K562 (cell line): ENCODE results near the gene NOPCHAP1. TPM values are rescaled to one million over a fixed set of nuclear protein-coding genes. Genes with fewer than 3 reads are reported as not detected.

Source experiments
- ARID3B ChIP-seq: fragments of 250-450 bp; sonication (Bioruptor Pico); IDR thresholded peaks from 2 replicates; pipeline ENCODE4 v1.4.0; 2020; ENCODE audit warnings: borderline replicate concordance
- CBX1 ChIP-seq: sonication (generic); IDR thresholded peaks from 2 replicates; pipeline ENCODE4 v1.6.1; 2016; ENCODE audit warnings: antibody characterized with exemption, low read depth, mild to moderate bottlenecking
- CEBPZ ChIP-seq: fragments of 150-350 bp; IDR thresholded peaks from 2 replicates; pipeline ENCODE4 v1.6.1; 2014; ENCODE audit warnings: low read depth, mild to moderate bottlenecking, low read length, borderline replicate concordance
- HDAC1 ChIP-seq, 2 experiments: fragments of 450-650 bp; IDR thresholded peaks; 2 replicates each; pipeline ENCODE4 v1.6.1; 2016 to 2017; ENCODE audit warnings: inconsistent platforms in 1 of 2, mild to moderate bottlenecking in 1 of 2, moderate library complexity in 1 of 2
- NFIC ChIP-seq: fragments of 450-650 bp; IDR thresholded peaks from 2 replicates; pipeline ENCODE4 v1.6.1; 2017; ENCODE audit warnings: mild to moderate bottlenecking, inconsistent platforms
- SMARCE1 ChIP-seq: fragments of 450-650 bp; IDR thresholded peaks from 2 replicates; pipeline ENCODE4 v1.7.1; 2016; ENCODE audit warnings: mild to moderate bottlenecking
- SPI1 ChIP-seq: IDR thresholded peaks from 2 replicates; pipeline ENCODE4 v1.6.1; 2011; ENCODE audit warnings: low read depth, low read length, control low read depth, borderline replicate concordance
- SRSF7 ChIP-seq: fragments of 200-400 bp; formaldehyde crosslinking; optimal IDR thresholded peaks from 2 replicates; pipeline ENCODE3; 2017; ENCODE audit warnings: mild to moderate bottlenecking, low read depth, low read length
- ZBTB34 ChIP-seq: fragments of 250-450 bp; sonication (Bioruptor Pico); IDR thresholded peaks from 2 replicates; pipeline ENCODE4 v1.8.0; 2021; ENCODE audit warnings: mild to moderate bottlenecking, moderate library complexity
- ZFP30 ChIP-seq: fragments of 250-450 bp; sonication (Bioruptor Pico); IDR thresholded peaks from 2 replicates; pipeline ENCODE4 v1.8.0; 2022; ENCODE audit warnings: moderate library complexity, mild to moderate bottlenecking, inconsistent platforms, borderline replicate concordance
- ZNF696 ChIP-seq: fragments of 250-450 bp; sonication (Bioruptor Pico); conservative IDR thresholded peaks from 2 replicates; pipeline ENCODE4 v1.4.0; 2020; ENCODE audit warnings: mild to moderate bottlenecking, moderate library complexity
- polyA plus RNA-seq, 8 experiments: library from polyadenylated mRNA; depleted of rRNA in 4 of 8; stranded (reverse) in 5 of 8; unstranded in 3 of 8; fragments of >200 nt; fragmentation: Nextera tagmentation in 2 of 8; fragmentation: Illumina TruSeq in 1 of 8; extraction: Ambion mirVana in 2 of 8; extraction: Trizol in 1 of 8; gene quantifications; 2 replicates each; pipeline versions ENCODE4 v1.2.1 to v1.2.3, GENCODE V29; 2011 to 2014; ENCODE audit warnings: inconsistent platforms in 1 of 8, missing spikeins in 1 of 8
- total RNA-seq, 7 experiments: library from RNA; depleted of rRNA in 6 of 7; stranded (reverse); fragments of >200 nt in 6 of 7; fragmentation: Illumina TruSeq in 2 of 7; extraction: Trizol in 2 of 7; gene quantifications; 2 replicates each; pipeline versions ENCODE4 v1.2.1 to v1.2.3, GENCODE V29; 2011 to 2021; ENCODE audit warnings: low replicate concordance in 1 of 7

The NOPCHAP1 gene
- total and polyA plus RNA-seq, 9 of the 15 experiments (the other 6 are each of a cell fraction or from before 2014, with no cell fraction given): 19.4 to 108 (median 33.4) TPM

GRCh38 chr12:104986022-104986941 lies at the start of gene NOPCHAP1 (continued):
- TF ChIP-seq CEBPZ (no peak), SRSF7 (no peak), ZBTB34 (CRISPR knock-in tag) (no peak), SMARCE1 (no peak), NFIC (peak; percentile 31; the same call in 1 of the 2 replicates), HDAC1 (IDR thresholded peaks at IDR 0.05) (peak in 1 of 2 experiments; percentile 98; a peak in 2 of 4 replicates), CBX1 (peak; percentile 71; the same call in 1 of the 2 replicates), ZNF696 (CRISPR knock-in tag) (no peak), SPI1 (no peak), ARID3B (CRISPR knock-in tag) (no peak), ZFP30 (CRISPR knock-in tag) (no peak)
